ENCODE data around the gene TRPV4. TPM values are rescaled to one million over a fixed set of nuclear protein-coding genes. Genes with fewer than 3 reads are reported as not detected.

TRPV4 gene
- 2.5 and 2.6 TPM in 2 replicates for total RNA-seq

DNA sequence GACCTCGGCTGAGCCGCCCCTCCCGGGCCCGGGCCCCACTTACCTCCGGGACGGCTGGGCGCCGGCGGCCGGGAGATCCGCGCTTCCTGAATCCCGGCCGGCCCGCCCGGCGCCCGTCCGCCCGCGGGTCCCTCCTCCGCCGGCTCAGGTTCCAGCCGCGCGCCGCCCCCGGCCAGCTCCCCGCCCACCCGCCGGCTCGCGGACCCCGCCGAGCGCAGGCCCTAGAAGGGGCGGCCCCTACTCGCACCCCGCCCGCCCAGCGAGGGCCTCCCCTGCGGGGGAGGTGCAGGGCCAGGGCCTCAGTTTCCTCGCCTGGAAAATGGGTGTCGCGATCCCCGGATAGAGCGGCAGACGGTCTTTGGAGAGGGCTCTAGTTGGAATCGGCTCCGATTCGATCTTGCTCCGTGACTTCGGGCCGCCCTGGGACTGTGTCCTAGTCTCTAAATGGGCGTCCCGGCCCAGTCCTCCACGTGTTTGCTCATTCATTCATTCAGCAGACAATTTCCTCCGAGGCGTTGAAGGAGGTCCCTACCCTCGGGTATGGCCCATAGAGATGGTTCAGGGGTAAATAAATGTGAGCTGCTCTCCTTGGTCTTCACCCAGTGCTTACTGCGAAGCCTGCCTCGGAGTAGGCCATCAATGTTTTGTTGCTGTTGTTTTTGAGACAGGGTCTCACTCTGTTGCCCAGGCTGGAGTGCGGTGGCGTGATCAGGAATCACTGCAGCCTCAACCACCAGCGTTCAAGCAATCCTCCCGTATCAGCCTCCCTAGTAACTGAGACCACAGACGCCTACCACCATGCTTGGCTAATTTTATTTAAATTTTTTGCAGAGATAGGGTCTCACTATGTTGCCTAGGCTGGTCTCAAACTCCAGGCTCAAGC lies at the start of gene TRPV4:
TSS of gene TRPV4 (minus strand) at position 92 of the 883 bp plus-strand sequence. CDS start 18,602 bp downstream, outside the sequence.

DNA sequence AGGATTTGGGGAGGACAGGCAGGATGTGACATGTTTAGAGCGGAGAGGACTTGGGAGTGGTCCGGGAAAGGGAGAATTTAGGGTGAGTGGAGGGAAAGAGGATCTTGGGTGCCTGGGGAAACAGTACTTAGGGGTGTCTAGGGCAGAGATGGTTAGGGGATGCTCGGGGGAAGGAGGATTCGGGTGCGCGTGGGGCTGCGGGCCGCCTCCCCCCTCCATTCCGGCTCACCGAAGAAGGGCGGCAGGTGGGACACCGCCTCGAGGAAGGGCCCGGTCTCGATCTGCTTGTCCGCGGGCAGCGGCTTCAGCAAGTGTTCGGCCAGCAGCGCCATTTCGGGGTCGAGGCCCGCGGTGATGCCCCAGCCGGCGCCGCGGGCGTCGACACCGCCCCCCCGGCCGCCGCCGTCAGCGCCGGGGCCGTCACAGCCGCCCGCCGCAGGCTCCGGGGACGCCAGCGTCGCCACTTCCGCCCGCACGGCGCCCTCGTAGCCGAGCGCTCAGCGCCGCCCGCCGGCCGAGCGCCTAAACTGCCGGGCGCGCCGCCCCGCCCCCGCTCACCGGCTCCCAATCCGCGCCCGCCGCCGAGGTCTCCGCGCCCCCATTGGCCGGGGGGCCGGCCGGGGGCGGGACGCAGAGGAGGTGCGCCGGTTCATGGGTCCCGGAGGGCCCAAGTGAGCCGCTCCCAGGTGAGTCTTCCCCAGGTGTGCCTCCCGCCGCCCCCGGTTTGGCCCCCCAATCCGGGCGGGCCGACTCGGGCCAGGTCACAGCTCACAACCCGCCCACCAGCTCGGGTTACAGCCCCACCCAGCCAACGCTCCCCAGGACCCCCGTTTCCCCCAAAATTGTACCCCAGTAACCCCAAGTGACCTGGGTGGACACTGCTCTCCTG lies 47.1 kb upstream of the TRPV4 start, which contains the start of gene GLTP:
TSS of gene GLTP (minus strand) at position 499 of the 889 bp plus-strand sequence. CDS start at position 332, 167 bp downstream.

Other genes starting within 250 kb of the TRPV4 start
- gene FAM222A, start 119.6 kb downstream of the TRPV4 start, total RNA-seq, result 0.58 and 0.71 TPM in 2 replicates
- gene GLTP, start 47.1 kb upstream of the TRPV4 start, total RNA-seq, result 60.6 and 67.7 TPM in 2 replicates
- gene TCHP, start 66.9 kb upstream of the TRPV4 start, total RNA-seq, result 14.4 and 17.0 TPM in 2 replicates
- gene GIT2, start 163.0 kb upstream of the TRPV4 start, total RNA-seq, result 16.7 and 26.9 TPM in 2 replicates
- gene ANKRD13A, start 166.0 kb upstream of the TRPV4 start, total RNA-seq, result 93.4 and 104 TPM in 2 replicates
- gene C12orf76, start 215.1 kb upstream of the TRPV4 start, total RNA-seq, result 6.7 and 31.4 TPM in 2 replicates

All from myometrial cell (primary cell).